NCI-H1417 treated with DMSO at 0.1 percent for 48 hours (cell line): Measurements from ENCODE around the gene CHAC1.
A peak's percentile ranks its signal among the peaks of the same experiment; 100 is the strongest.

Source experiments
- DNase-seq: peaks from one replicate; lab custom pipeline; 2025; lab: John Stamatoyannopoulos, UW

CHAC1 gene

DNA sequence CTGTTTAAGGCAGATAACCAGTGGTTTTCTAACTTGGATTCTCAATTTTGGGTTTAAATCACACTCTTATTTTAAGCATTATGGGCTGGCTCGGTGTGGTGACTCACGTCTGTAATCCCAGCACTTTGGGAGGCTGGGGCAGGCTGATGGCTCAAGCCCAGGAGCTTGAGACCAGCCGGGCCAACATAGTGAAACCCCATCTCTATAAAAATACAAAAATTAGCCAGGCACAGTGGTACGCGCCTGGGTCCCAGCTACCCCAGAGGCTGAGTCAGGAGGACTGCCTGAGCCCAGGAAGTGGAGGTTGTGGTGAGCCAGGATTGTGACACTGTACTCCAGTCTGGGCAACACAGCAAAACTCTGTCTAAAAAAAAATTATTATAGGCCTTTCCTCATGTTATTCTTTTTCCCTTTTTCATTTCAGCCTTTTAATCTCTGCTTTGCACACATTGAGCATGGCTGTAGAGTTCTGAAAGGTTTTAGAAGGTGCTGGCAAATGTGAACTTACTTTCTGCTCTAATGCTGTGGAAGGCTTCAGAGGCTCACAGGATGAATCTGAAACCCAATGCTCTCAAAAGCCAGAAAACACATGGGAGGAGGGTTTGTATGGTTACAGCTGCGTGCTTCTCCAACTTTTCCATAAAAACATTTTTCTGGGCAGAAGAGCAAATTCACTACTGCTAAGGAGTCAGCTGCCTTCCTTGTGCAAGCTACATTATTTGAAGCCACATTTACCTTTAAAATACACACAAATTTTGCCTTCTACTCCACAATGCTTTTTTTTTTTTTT lies 32.5 kb downstream of the CHAC1 start:
- DNase-seq, result no peak

- DNase-seq, result no peak
Observed at GRCh38 chr15:40986820-40987219, 33.5 kb downstream of the CHAC1 start.

DNA sequence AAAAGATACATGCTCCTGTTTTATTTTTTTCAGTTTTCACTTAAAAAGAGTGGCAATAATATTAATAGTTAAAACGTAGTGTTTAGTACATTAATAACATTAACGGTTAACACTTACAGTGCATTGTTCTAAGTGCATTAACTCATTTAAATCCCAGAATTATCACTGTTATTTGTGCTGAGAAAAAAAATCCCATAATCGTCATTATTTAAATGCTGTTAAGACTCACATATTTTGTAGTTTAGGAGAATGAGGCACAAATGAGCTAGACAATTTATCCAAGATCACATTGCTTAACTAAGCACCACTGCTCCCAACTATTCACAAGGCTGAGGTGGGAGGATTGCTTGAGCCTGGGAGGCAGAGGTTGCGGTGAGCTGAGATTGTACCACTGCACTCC lies 34.9 kb downstream of the CHAC1 start:
- DNase-seq, result no peak

DNA sequence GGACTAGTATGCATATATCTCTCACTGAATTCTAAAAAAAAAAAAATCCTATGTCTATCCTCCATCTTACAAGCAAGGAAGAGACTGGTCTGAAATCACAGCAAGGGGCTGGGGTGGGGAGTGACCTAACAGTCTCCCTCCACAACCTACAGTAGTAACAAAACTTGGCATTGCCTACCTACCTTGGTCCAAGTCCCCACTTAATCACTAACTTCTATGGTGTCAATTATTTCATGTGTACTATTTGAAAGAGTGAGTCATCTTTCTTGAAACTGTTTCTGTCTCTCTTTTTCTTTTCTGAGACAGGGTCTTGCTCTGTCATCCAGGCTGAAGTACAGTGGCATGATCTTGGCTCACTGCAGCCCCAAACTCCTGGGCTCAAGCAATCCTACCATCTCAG lies 36.8 kb downstream of the CHAC1 start:
- no peak for DNase-seq

DNA sequence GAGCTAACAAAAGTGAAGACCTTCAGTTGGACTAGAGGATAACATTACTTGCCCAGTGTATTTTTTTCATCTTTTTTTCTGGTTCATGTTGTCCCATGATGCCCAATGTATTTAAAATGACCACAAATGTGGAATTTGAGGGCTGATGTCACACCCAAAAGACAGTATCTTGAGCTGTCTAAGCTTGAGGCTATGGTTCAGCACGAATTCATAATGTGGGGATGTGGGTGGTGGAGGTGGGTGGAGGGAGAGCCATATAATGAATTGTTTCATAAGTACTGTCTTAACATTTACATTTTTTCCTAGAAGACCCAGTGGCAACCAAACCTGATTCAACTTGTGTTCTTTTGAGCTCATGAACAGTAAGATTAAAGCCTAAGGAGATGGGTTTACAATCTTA lies 37.5 kb downstream of the CHAC1 start:
- DNase-seq, result no peak

GRCh38 chr15:40991355-40991754 lies 38.1 kb downstream of the CHAC1 start:
- no peak for DNase-seq

- DNase-seq, result no peak
Observed at GRCh38 chr15:40992241-40992741, 39.0 kb downstream of the CHAC1 start.

- DNase-seq, result no peak
Observed at GRCh38 chr15:40992825-40993224, 39.6 kb downstream of the CHAC1 start.

DNA sequence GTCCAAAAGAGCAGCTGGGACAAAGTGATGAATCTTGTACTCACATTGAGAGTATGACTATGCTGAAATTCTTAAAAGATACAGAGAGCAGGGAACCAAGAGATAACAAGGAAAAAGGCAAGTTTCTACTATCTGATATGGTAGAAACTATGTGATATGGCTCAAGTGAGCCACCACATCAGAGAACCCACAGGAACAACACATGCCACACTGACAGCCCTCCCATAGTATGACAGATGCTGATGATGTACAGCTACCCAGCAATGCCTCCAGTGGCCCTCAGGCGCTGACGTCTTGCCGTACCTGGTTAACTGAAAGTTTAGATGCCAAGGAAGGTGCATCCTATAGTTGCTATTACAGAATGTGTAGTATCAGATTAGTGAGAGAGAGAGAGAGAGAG lies 42.4 kb downstream of the CHAC1 start:
- DNase-seq, result no peak

DNA sequence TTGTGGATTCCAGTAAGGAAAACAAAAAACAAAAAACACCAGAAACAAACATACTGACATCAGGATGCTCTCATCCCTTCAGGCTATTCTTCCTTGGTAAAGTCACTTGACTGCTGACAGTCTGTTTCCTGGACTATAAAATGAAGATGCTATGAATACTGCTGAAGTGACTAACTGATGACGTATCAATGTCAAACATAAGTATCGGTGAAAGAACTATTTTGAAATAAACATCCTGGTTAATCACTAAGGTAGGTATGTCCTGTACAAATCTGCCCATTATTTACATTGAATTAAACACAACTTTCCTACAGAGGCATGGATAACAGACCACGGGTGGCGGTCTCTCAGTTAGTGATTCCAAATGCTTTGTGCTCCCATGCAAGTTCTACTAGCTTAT lies 45.9 kb downstream of the CHAC1 start:
- no peak for DNase-seq

GRCh38 chr15:41001524-41002214 lies 48.4 kb downstream of the CHAC1 start:
- no peak for DNase-seq

- peak; percentile 11 for DNase-seq
Observed at GRCh38 chr15:41004490-41004889, 51.2 kb downstream of the CHAC1 start.
